Midbrain (tissue), 1 donor: ENCODE results near the gene IGFBP6.

ENCODE experiments used
- DNase-seq: peaks from one replicate; lab custom pipeline; 2025; lab: John Stamatoyannopoulos, UW

Gene IGFBP6

GRCh38 chr12:53059434-53060063 is 37.9 kb upstream of the IGFBP6 start:
- no peak for DNase-seq

GRCh38 chr12:53060064-53060720 is 37.3 kb upstream of the IGFBP6 start:
- DNase-seq: no peak

- DNase-seq: no peak
Measured at GRCh38 chr12:53060721-53061276, 36.7 kb upstream of the IGFBP6 start.

GRCh38 chr12:53061404-53062010 is 36.0 kb upstream of the IGFBP6 start:
- DNase-seq: no peak

- no peak for DNase-seq
Measured at GRCh38 chr12:53062011-53062961, 35.2 kb upstream of the IGFBP6 start.

GRCh38 chr12:53062977-53063707 is 34.3 kb upstream of the IGFBP6 start:
- no peak for DNase-seq

GRCh38 chr12:53063708-53064612 is 33.5 kb upstream of the IGFBP6 start:
- DNase-seq: no peak

- DNase-seq: no peak
Measured at GRCh38 chr12:53064613-53065436, 32.6 kb upstream of the IGFBP6 start.

GRCh38 chr12:53065470-53065869 is 32.0 kb upstream of the IGFBP6 start:
- DNase-seq: no peak

- peak; percentile 75 for DNase-seq
Measured at GRCh38 chr12:53065975-53066931, 31.2 kb upstream of the IGFBP6 start.

GRCh38 chr12:53067074-53067992 is 30.1 kb upstream of the IGFBP6 start:
- no peak for DNase-seq

- DNase-seq: no peak
Measured at GRCh38 chr12:53067993-53068770, 29.3 kb upstream of the IGFBP6 start.

- no peak for DNase-seq
Measured at GRCh38 chr12:53068811-53069585, 28.5 kb upstream of the IGFBP6 start.

GRCh38 chr12:53069621-53070410 is 27.7 kb upstream of the IGFBP6 start:
- no peak for DNase-seq
